ENCODE results near the gene ZSWIM4. TPM values are rescaled to one million over a fixed set of nuclear protein-coding genes. Genes with fewer than 3 reads are reported as not detected.
A peak's percentile ranks its signal among the peaks of the same experiment; 100 is the strongest.

Gene ZSWIM4
- total and polyA plus RNA-seq, 2 of the 13 experiments (the other 11 are each of a cell fraction or from before 2014, with no cell fraction given): 0.33 to 0.86 TPM

DNA sequence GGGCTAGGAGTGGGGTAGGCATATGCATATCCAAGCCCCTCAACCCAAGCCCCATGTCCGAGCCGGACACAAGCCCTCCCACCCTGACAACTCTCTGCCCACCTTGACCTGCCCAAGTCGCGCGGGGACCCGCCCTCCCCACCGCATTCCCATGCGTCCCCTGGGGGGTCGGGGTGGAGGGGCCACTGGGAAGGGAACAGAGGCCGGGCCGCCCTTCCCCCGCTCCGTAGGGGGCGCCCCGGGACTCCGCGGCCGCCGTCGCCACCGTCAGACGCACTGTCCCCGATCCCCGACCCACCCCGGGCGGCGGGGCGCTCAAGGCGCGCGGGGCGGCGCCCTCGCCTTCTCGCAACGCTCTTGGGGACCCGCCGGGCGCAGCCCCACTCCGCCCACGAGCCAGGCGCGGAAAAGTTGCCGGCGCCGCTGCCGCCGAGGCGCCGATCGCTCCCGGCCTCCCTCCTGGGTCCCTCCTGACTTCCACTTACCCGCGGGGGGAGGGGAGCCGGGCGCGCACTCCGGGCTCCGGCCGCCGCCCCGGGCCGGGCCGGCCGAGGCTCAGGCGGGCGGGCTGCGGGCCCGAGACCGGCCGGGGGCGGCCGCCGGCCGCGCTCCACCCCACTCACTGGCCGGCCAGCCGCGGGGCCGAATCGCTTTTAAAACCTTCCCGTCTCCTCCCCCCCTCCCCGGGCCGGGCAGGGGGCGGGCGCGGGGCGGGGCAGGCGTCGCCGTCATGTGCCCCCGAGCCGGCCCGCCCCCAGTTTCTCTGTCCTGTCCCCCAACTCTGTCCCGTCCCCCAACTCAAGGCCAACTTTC is 47.3 kb downstream of the ZSWIM4 start (continued):
- TF ChIP-seq CBX1 (IDR thresholded peaks at IDR 0.05; ENCODE audit: low read depth) (no peak), ZNF746 (CRISPR knock-in tag; IDR thresholded peaks at IDR 0.05) (no peak), MXD4 (CRISPR knock-in tag; IDR thresholded peaks at IDR 0.05) (no peak), THYN1 (CRISPR knock-in tag; IDR thresholded peaks at IDR 0.05; ENCODE audit: borderline replicate concordance, low read depth) (no peak), ZKSCAN8 (CRISPR knock-in tag; IDR thresholded peaks at IDR 0.05; ENCODE audit: borderline replicate concordance) (no peak), TCF12 (IDR thresholded peaks at IDR 0.05) (no peak), TCF12 (CRISPR knock-in tag; IDR thresholded peaks at IDR 0.05) (no peak), ZSCAN21 (CRISPR knock-in tag; IDR thresholded peaks at IDR 0.05; ENCODE audit: borderline replicate concordance) (no peak; the same call in 1 of the 2 replicates), MEIS1 (CRISPR knock-in tag; IDR thresholded peaks at IDR 0.05; ENCODE audit: borderline replicate concordance) (no peak), RXRB (CRISPR knock-in tag; IDR thresholded peaks at IDR 0.05; ENCODE audit: borderline replicate concordance) (no peak), IRX3 (CRISPR knock-in tag; IDR thresholded peaks at IDR 0.05; ENCODE audit: borderline replicate concordance, low read depth) (no peak), ZNF761 (CRISPR knock-in tag; conservative IDR thresholded peaks at IDR 0.05) (0 out of 2 replicates have a peak, but pooled peaks have one; percentile 47)
- TF ChIP-seq, protein P1, sequence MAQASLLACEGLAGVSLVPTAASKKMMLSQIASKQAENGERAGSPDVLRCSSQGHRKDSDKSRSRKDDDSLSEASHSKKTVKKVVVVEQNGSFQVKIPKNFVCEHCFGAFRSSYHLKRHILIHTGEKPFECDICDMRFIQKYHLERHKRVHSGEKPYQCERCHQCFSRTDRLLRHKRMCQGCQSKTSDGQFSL (CRISPR knock-in tag; IDR thresholded peaks at IDR 0.05): no peak
- TF ChIP-seq, protein P2, sequence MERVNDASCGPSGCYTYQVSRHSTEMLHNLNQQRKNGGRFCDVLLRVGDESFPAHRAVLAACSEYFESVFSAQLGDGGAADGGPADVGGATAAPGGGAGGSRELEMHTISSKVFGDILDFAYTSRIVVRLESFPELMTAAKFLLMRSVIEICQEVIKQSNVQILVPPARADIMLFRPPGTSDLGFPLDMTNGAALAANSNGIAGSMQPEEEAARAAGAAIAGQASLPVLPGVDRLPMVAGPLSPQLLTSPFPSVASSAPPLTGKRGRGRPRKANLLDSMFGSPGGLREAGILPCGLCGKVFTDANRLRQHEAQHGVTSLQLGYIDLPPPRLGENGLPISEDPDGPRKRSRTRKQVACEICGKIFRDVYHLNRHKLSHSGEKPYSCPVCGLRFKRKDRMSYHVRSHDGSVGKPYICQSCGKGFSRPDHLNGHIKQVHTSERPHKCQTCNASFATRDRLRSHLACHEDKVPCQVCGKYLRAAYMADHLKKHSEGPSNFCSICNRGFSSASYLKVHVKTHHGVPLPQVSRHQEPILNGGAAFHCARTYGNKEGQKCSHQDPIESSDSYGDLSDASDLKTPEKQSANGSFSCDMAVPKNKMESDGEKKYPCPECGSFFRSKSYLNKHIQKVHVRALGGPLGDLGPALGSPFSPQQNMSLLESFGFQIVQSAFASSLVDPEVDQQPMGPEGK (CRISPR knock-in tag; IDR thresholded peaks at IDR 0.05): peak; percentile 90
- TF ChIP-seq, protein P3, sequence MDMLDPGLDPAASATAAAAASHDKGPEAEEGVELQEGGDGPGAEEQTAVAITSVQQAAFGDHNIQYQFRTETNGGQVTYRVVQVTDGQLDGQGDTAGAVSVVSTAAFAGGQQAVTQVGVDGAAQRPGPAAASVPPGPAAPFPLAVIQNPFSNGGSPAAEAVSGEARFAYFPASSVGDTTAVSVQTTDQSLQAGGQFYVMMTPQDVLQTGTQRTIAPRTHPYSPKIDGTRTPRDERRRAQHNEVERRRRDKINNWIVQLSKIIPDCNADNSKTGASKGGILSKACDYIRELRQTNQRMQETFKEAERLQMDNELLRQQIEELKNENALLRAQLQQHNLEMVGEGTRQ (IDR thresholded peaks at IDR 0.05; ENCODE audit: low read depth, low read length): no peak
- TF ChIP-seq, protein P3 (CRISPR knock-in tag; IDR thresholded peaks at IDR 0.05; ENCODE audit: borderline replicate concordance): no peak
- TF ChIP-seq, protein P4, sequence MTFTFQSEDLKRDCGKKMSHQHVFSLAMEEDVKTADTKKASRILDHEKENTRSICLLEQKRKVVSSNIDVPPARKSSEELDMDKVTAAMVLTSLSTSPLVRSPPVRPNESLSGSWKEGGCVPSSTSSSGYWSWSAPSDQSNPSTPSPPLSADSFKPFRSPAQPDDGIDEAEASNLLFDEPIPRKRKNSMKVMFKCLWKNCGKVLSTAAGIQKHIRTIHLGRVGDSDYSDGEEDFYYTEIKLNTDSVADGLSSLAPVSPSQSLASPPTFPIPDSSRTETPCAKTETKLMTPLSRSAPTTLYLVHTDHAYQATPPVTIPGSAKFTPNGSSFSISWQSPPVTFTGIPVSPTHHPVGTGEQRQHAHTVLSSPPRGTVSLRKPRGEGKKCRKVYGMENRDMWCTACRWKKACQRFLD (CRISPR knock-in tag; IDR thresholded peaks at IDR 0.05; ENCODE audit: borderline replicate concordance): no peak
- TF ChIP-seq, protein P5, sequence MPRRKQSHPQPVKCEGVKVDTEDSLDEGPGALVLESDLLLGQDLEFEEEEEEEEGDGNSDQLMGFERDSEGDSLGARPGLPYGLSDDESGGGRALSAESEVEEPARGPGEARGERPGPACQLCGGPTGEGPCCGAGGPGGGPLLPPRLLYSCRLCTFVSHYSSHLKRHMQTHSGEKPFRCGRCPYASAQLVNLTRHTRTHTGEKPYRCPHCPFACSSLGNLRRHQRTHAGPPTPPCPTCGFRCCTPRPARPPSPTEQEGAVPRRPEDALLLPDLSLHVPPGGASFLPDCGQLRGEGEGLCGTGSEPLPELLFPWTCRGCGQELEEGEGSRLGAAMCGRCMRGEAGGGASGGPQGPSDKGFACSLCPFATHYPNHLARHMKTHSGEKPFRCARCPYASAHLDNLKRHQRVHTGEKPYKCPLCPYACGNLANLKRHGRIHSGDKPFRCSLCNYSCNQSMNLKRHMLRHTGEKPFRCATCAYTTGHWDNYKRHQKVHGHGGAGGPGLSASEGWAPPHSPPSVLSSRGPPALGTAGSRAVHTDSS (CRISPR knock-in tag; conservative IDR thresholded peaks at IDR 0.05): no peak
- TF ChIP-seq, protein P6, sequence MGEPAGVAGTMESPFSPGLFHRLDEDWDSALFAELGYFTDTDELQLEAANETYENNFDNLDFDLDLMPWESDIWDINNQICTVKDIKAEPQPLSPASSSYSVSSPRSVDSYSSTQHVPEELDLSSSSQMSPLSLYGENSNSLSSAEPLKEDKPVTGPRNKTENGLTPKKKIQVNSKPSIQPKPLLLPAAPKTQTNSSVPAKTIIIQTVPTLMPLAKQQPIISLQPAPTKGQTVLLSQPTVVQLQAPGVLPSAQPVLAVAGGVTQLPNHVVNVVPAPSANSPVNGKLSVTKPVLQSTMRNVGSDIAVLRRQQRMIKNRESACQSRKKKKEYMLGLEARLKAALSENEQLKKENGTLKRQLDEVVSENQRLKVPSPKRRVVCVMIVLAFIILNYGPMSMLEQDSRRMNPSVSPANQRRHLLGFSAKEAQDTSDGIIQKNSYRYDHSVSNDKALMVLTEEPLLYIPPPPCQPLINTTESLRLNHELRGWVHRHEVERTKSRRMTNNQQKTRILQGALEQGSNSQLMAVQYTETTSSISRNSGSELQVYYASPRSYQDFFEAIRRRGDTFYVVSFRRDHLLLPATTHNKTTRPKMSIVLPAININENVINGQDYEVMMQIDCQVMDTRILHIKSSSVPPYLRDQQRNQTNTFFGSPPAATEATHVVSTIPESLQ (CRISPR knock-in tag; conservative IDR thresholded peaks at IDR 0.05): no peak
